ENCODE measurements around the gene SMARCAL1.
"Not testable (repeated sequence)": the region's sequence is repeated elsewhere in the genome, so short reads cannot be mapped to it uniquely, and the experiment has no call there.

DNA sequence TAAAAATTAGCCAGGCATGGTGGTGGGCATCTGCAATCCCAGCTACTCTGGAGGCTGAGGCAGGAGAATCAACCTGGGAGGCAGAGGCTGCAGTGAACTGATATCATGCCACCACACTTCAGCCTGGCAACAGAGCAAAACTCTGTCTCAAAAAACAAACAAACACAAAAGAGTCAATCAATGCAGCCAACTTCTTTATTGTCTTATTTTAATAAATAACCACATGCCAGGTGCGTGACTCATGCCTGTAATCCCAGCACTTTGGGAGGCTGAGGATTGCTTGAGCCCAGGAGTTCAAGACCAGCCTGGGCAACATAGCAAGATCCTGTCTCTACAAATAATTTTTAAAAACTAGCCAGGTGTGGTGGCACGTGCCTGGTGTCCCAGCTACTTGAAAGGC, 27.9 kb upstream of the SMARCAL1 start:
- TF ChIP-seq JUNB (IDR thresholded peaks at IDR 0.05; ENCODE audit: unreplicated experiment); EZH2phosphoT487 (IDR thresholded peaks at IDR 0.05; ENCODE audit: unreplicated experiment); EZH2 (IDR thresholded peaks at IDR 0.05; ENCODE audit: low read depth, unreplicated experiment); CREB1 (CRISPR knock-in tag; IDR thresholded peaks at IDR 0.05; ENCODE audit: low read depth); STAT1 (IDR thresholded peaks at IDR 0.05; ENCODE audit: unreplicated experiment): not testable (repeated sequence)
- TF ChIP-seq, protein P1, sequence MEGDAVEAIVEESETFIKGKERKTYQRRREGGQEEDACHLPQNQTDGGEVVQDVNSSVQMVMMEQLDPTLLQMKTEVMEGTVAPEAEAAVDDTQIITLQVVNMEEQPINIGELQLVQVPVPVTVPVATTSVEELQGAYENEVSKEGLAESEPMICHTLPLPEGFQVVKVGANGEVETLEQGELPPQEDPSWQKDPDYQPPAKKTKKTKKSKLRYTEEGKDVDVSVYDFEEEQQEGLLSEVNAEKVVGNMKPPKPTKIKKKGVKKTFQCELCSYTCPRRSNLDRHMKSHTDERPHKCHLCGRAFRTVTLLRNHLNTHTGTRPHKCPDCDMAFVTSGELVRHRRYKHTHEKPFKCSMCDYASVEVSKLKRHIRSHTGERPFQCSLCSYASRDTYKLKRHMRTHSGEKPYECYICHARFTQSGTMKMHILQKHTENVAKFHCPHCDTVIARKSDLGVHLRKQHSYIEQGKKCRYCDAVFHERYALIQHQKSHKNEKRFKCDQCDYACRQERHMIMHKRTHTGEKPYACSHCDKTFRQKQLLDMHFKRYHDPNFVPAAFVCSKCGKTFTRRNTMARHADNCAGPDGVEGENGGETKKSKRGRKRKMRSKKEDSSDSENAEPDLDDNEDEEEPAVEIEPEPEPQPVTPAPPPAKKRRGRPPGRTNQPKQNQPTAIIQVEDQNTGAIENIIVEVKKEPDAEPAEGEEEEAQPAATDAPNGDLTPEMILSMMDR (conservative IDR thresholded peaks at IDR 0.05; ENCODE audit: low read depth in 2 of 2), result not testable (repeated sequence)
- TF ChIP-seq, protein P2, sequence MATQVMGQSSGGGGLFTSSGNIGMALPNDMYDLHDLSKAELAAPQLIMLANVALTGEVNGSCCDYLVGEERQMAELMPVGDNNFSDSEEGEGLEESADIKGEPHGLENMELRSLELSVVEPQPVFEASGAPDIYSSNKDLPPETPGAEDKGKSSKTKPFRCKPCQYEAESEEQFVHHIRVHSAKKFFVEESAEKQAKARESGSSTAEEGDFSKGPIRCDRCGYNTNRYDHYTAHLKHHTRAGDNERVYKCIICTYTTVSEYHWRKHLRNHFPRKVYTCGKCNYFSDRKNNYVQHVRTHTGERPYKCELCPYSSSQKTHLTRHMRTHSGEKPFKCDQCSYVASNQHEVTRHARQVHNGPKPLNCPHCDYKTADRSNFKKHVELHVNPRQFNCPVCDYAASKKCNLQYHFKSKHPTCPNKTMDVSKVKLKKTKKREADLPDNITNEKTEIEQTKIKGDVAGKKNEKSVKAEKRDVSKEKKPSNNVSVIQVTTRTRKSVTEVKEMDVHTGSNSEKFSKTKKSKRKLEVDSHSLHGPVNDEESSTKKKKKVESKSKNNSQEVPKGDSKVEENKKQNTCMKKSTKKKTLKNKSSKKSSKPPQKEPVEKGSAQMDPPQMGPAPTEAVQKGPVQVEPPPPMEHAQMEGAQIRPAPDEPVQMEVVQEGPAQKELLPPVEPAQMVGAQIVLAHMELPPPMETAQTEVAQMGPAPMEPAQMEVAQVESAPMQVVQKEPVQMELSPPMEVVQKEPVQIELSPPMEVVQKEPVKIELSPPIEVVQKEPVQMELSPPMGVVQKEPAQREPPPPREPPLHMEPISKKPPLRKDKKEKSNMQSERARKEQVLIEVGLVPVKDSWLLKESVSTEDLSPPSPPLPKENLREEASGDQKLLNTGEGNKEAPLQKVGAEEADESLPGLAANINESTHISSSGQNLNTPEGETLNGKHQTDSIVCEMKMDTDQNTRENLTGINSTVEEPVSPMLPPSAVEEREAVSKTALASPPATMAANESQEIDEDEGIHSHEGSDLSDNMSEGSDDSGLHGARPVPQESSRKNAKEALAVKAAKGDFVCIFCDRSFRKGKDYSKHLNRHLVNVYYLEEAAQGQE (IDR thresholded peaks at IDR 0.05; ENCODE audit: unreplicated experiment), result not testable (repeated sequence)
- TF ChIP-seq, protein P3, sequence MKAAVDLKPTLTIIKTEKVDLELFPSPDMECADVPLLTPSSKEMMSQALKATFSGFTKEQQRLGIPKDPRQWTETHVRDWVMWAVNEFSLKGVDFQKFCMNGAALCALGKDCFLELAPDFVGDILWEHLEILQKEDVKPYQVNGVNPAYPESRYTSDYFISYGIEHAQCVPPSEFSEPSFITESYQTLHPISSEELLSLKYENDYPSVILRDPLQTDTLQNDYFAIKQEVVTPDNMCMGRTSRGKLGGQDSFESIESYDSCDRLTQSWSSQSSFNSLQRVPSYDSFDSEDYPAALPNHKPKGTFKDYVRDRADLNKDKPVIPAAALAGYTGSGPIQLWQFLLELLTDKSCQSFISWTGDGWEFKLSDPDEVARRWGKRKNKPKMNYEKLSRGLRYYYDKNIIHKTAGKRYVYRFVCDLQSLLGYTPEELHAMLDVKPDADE (IDR thresholded peaks at IDR 0.05), result not testable (repeated sequence)

All from GM23338 (cell line).